Psoas muscle (tissue), 8 donors: Measurements from ENCODE around the gene WASF2. TPM values are rescaled to one million over a fixed set of nuclear protein-coding genes. Genes with fewer than 3 reads are reported as not detected.
A peak's percentile ranks its signal among the peaks of the same experiment; 100 is the strongest.

ENCODE experiments used
- ATAC-seq, 4 donors: fragments of 200-7000 bp; cut with Tn5 transposase; one replicate each; pipeline ENCODE4 v1.9.1; 2020; ENCODE audit warnings: moderate library complexity in 3 of 4, mild to moderate bottlenecking in 2 of 4
- DNase-seq, 2 donors: peaks; one replicate each; pipeline ENCODE4 v3.0.0-alpha.2; 2020
- H3K27ac ChIP-seq: fragments of 200-600 bp; one replicate; pipeline ENCODE4 v1.8.0; 2022
- H3K27me3 ChIP-seq, 3 donors: fragments of 200-600 bp in 1 of 3; one replicate each; pipeline versions ENCODE4 v1.6.1 to v1.8.0; 2013 to 2022; ENCODE audit warnings: low read length in 2 of 3, mild to moderate bottlenecking in 2 of 3, moderate library complexity in 1 of 3; ENCODE audit not compliant: insufficient read depth in 3 of 3
- H3K36me3 ChIP-seq, 2 donors: fragments of 200-600 bp in 1 of 2; one replicate each; pipeline versions ENCODE4 v1.6.1 to v1.8.0; 2013 to 2022; ENCODE audit warnings: low read depth in 1 of 2, mild to moderate bottlenecking in 1 of 2, moderate library complexity in 1 of 2; ENCODE audit not compliant: insufficient read depth in 1 of 2
- H3K4me1 ChIP-seq: fragments of 200-600 bp; one replicate; pipeline ENCODE4 v1.8.0; 2022
- H3K4me3 ChIP-seq: fragments of 200-600 bp; one replicate; pipeline ENCODE4 v1.8.0; 2022; ENCODE audit warnings: mild to moderate bottlenecking
- H3K9me3 ChIP-seq: fragments of 200-600 bp; one replicate; pipeline ENCODE4 v1.8.0; 2022
- CTCF ChIP-seq: fragments of 200-600 bp; IDR thresholded peaks from one replicate; pipeline ENCODE4 v1.8.0; 2022; ENCODE audit warnings: antibody characterized with exemption
- WGBS, 3 donors: extraction: QIAGEN DNeasy Blood & Tissue Kit; methylation state at CpG; one replicate each; pipeline versions ENCODE4 v1.1.6 to v1.1.7; 2013; 5-methylcytosine and 5-hydroxymethylcytosine counted together
- intact Hi-C, 2 donors: fragments of 100-400 bp; cut with DNase I; formaldehyde crosslinking; loops; one replicate each; pipeline versions ENCODE4 v1.11.0 to v1.14.2; 2022
- polyA plus RNA-seq, 3 donors: library from polyadenylated mRNA; stranded (reverse); fragments of 200-250 nt; gene quantifications; one replicate each; pipeline ENCODE4 v1.2.3, GENCODE V29; 2013
- total RNA-seq, 4 donors: library from RNA; stranded (reverse); fragmentation: NEBNext Ultra II Directional in 2 of 4; extraction: Animal tissue kit (Norgen Biotek cat#: 25700) in 2 of 4; gene quantifications; one replicate each; pipeline versions ENCODE4 v1.2.1 to v1.2.4, GENCODE V29; 2021 to 2023
- donor health status: healthy with polysubstance abuse.
- donor health status: DM: no; HTN: no; CAD: no; lungs with moderate emphysema.
- donor health status: Bipolar disorder and iron deficiency.
- donor health status: healthy.
- donor health status: DM: yes; HTN: yes; CAD: no.
- donor health status: DM: no; HTN: no; CAD: no.
- donor health status: DM: no; HTN: no; CAD: no.
- donor health status: DM: yes; HTN: yes; CAD: no.

The WASF2 gene
- total and polyA plus RNA-seq, 7 donors = 7.9 to 40.6 (median 29.4) TPM

GRCh38 chr1:27521861-27522431 is 32.0 kb upstream of the WASF2 start:
- H3K27ac ChIP-seq = peak overlapping the region; percentile 53
- intact Hi-C loops = no loop called here
- H3K4me3 ChIP-seq = peak overlapping the region; percentile 44
- no peaks in the 10 kb centered on the region for H3K9me3 ChIP-seq
- no peaks in the 10 kb centered on the region for H3K36me3 ChIP-seq
- DNase-seq (no peak), ATAC-seq (peak in 1 of 4 donors; percentile 41)
- 42 to 75% (median 50%) methylated on average over 9 of the region's 9 CpGs for WGBS, 3 donors
- no peak for TF ChIP-seq CTCF
- peaks cover 75% of the 10 kb centered on the region for H3K4me1 ChIP-seq
- no peaks in the 10 kb centered on the region for H3K27me3 ChIP-seq

- Histone ChIP-seq H3K36me3 (no peaks in the 10 kb centered on the region), H3K27ac (peak overlapping the region; percentile 53), H3K9me3 (no peaks in the 10 kb centered on the region), H3K4me3 (no peak overlapping the region), H3K27me3 (no peaks in the 10 kb centered on the region), H3K4me1 (peaks cover 81% of the 10 kb centered on the region)
- ATAC-seq = no peak
- no peak for TF ChIP-seq CTCF
- peak in 1 of 2 donors; percentile 50 for DNase-seq
- 19 to 34% (median 31%) methylated on average over 20 of the region's 20 CpGs for WGBS, 3 donors
- intact Hi-C loops = no loop called here
Observed at GRCh38 chr1:27521336-27521831, 31.4 kb upstream of the WASF2 start.

- intact Hi-C loops = no loop called here
- Histone ChIP-seq H3K27ac (peak overlapping the region; percentile 53), H3K9me3 (no peaks in the 10 kb centered on the region), H3K36me3 (no peaks in the 10 kb centered on the region), H3K4me3 (no peak overlapping the region), H3K4me1 (peaks cover 81% of the 10 kb centered on the region), H3K27me3 (no peaks in the 10 kb centered on the region)
- 50 to 51% (median 50%) methylated on average over 4 of the region's 4 CpGs for WGBS, 3 donors
- no peak for ATAC-seq
- no peak for DNase-seq
- TF ChIP-seq CTCF = no peak
Observed at GRCh38 chr1:27520651-27521050, 30.7 kb upstream of the WASF2 start.

- Histone ChIP-seq H3K27ac (peak overlapping the region; percentile 21), H3K9me3 (no peaks in the 10 kb centered on the region), H3K27me3 (no peaks in the 10 kb centered on the region), H3K36me3 (no peaks in the 10 kb centered on the region), H3K4me1 (peaks cover 71% of the 10 kb centered on the region), H3K4me3 (no peak overlapping the region)
- 54 to 78% (median 61%) methylated on average over 22 to 24 of the region's 24 CpGs for WGBS, 3 donors
- DNase-seq = peak in 1 of 2 donors; percentile 36
- intact Hi-C loops = no loop called here
- peak in 2 of 4 donors; percentile 18 to 38 for ATAC-seq
- no peak for TF ChIP-seq CTCF
Observed at GRCh38 chr1:27519331-27520258, 29.6 kb upstream of the WASF2 start.
